RWPE2 (cell line): ENCODE measurements around the gene CNPY1.

ENCODE experiments used
- ATAC-seq: fragments of 200-7000 bp; cut with Tn5 transposase; 3 replicates; pipeline ENCODE4 v1.9.1; 2021; ENCODE audit warnings: low read depth
- DNase-seq: peaks from one replicate; pipeline ENCODE4 v3.0.0-alpha.2; 2020; ENCODE audit warnings: low spot score
- H3K27ac ChIP-seq: fragments of 450-650 bp; 2 replicates; pipeline ENCODE4 v1.5.1; 2017; ENCODE audit warnings: mild to moderate bottlenecking; ENCODE audit not compliant: poor library complexity, severe bottlenecking
- H3K27me3 ChIP-seq: fragments of 250-450 bp; sonication (Bioruptor Pico); 2 replicates; pipeline ENCODE4 v1.5.1; 2021; ENCODE audit warnings: mild to moderate bottlenecking, moderate library complexity; ENCODE audit not compliant: insufficient read depth, poor library complexity, severe bottlenecking
- H3K36me3 ChIP-seq: fragments of 250-450 bp; sonication (Bioruptor Pico); 2 replicates; pipeline ENCODE4 v1.5.1; 2020; ENCODE audit warnings: low read depth, mild to moderate bottlenecking, moderate library complexity
- H3K4me1 ChIP-seq: fragments of 250-450 bp; sonication (Bioruptor Pico); 2 replicates; pipeline ENCODE4 v1.5.1; 2021; ENCODE audit warnings: mild to moderate bottlenecking, moderate library complexity; ENCODE audit not compliant: insufficient read depth, poor library complexity, severe bottlenecking
- H3K4me3 ChIP-seq: fragments of 250-450 bp; sonication (Bioruptor Pico); 2 replicates; pipeline ENCODE4 v1.5.1; 2021; ENCODE audit warnings: mild to moderate bottlenecking, moderate library complexity; ENCODE audit not compliant: severe bottlenecking
- H3K9me3 ChIP-seq: fragments of 250-450 bp; sonication (Bioruptor Pico); 2 replicates; pipeline ENCODE4 v1.5.1; 2021; ENCODE audit warnings: mild to moderate bottlenecking, moderate library complexity; ENCODE audit not compliant: severe bottlenecking
- CTCF ChIP-seq: fragments of 450-650 bp; IDR thresholded peaks from one replicate; pipeline ENCODE4 v1.5.1; 2017; ENCODE audit warnings: mild to moderate bottlenecking, moderate library complexity; ENCODE audit not compliant: poor library complexity, severe bottlenecking

The CNPY1 gene

GRCh38 chr7:155568842-155569494 is 22.6 kb upstream of the CNPY1 start:
- TF ChIP-seq CTCF: no peak
- Histone ChIP-seq H3K27ac (no peak overlapping the region), H3K36me3 (no peaks in the 10 kb centered on the region), H3K4me3 (no peak overlapping the region), H3K27me3 (no peaks in the 10 kb centered on the region), H3K4me1 (no peaks in the 10 kb centered on the region), H3K9me3 (no peaks in the 10 kb centered on the region)
- ATAC-seq (no peak), DNase-seq (no peak)

- DNase-seq (no peak), ATAC-seq (no peak)
- Histone ChIP-seq H3K36me3 (no peaks in the 10 kb centered on the region), H3K4me1 (no peaks in the 10 kb centered on the region), H3K4me3 (no peak overlapping the region), H3K27ac (no peak overlapping the region), H3K27me3 (no peaks in the 10 kb centered on the region), H3K9me3 (no peaks in the 10 kb centered on the region)
- no peak for TF ChIP-seq CTCF
Measured at GRCh38 chr7:155568333-155568660, 21.9 kb upstream of the CNPY1 start.

DNA sequence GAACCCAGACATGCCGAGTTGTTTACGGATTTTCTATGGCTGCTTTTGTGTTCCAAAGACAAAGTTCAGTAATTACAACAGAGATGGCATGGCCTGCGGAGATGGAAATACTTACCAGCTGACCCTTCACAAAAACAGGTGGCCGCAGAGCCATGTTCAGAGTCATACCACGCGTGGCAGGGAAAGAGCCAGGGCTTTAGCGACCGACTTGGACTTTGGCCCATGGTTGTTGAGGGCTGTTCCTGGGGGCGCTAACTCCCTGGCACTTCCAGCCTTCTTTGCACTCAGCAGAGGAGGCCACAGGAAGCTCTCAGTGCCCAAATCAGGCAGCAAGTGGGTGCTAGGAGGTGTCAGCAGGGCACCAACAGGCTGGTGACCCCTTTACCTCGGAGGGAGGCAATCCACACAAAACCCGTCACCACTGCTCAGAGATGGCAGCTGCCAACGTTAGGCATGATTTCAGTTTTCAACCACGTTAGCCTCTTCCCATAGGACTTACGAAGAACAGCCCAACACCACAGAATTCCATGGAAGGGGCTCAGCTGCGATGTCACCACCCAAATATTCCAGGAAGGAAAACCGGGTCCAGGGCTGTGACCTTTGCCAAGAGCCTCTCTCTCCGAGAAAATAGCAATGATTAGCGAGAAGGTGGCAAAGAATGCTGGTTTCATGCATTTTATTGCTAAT is 21.4 kb upstream of the CNPY1 start:
- ATAC-seq (no peak), DNase-seq (no peak)
- H3K27ac ChIP-seq: no peak overlapping the region
- H3K36me3 ChIP-seq: no peaks in the 10 kb centered on the region
- no peaks in the 10 kb centered on the region for H3K27me3 ChIP-seq
- no peaks in the 10 kb centered on the region for H3K9me3 ChIP-seq
- no peaks in the 10 kb centered on the region for H3K4me1 ChIP-seq
- H3K4me3 ChIP-seq: no peak overlapping the region
- no peak for TF ChIP-seq CTCF

GRCh38 chr7:155566011-155566836 is 19.9 kb upstream of the CNPY1 start:
- ATAC-seq (no peak), DNase-seq (no peak)
- H3K9me3 ChIP-seq: no peaks in the 10 kb centered on the region
- H3K27ac ChIP-seq: no peak overlapping the region
- H3K36me3 ChIP-seq: no peaks in the 10 kb centered on the region
- H3K4me3 ChIP-seq: no peak overlapping the region
- TF ChIP-seq CTCF: no peak
- H3K4me1 ChIP-seq: no peaks in the 10 kb centered on the region
- no peaks in the 10 kb centered on the region for H3K27me3 ChIP-seq
